Panc1 (cell line): ENCODE measurements around the gene CEP170.

ENCODE experiments used
- POLR2AphosphoS5 ChIP-seq: IDR thresholded peaks from 2 replicates; pipeline ENCODE4 v1.6.1; 2012; ENCODE audit warnings: mild to moderate bottlenecking, low read depth, low read length, moderate library complexity
- SIN3A ChIP-seq: IDR thresholded peaks from 2 replicates; pipeline ENCODE4 v1.6.1; 2012; ENCODE audit warnings: low read depth, mild to moderate bottlenecking, low read length, moderate library complexity, borderline replicate concordance; ENCODE audit not compliant: insufficient read depth
- TF ChIP-seq, protein P1 (sequence below): fragments of 450-650 bp; IDR thresholded peaks from 2 replicates; pipeline ENCODE4 v1.5.1; 2017; ENCODE audit warnings: mild to moderate bottlenecking

DNA sequence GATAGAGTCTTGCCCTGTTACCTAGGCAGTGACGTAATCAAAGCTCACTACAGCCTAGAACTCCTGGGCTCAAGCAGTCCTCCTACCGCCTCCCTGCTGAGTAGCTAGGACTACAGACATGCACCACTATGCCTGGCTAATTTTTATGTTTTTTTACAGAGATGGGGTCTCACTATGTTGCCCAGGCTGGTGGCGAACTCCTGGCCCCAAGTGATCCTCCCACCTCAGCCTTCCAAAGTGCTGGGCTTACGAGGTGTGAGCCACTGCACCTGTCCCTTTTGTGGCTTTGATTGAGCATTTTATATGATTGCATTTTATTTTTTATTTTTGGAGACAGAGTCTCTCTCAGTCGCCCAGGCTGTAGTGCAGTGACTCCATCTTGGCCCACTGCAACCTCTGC, 26.6 kb upstream of the CEP170 start:
- TF ChIP-seq, protein P1, sequence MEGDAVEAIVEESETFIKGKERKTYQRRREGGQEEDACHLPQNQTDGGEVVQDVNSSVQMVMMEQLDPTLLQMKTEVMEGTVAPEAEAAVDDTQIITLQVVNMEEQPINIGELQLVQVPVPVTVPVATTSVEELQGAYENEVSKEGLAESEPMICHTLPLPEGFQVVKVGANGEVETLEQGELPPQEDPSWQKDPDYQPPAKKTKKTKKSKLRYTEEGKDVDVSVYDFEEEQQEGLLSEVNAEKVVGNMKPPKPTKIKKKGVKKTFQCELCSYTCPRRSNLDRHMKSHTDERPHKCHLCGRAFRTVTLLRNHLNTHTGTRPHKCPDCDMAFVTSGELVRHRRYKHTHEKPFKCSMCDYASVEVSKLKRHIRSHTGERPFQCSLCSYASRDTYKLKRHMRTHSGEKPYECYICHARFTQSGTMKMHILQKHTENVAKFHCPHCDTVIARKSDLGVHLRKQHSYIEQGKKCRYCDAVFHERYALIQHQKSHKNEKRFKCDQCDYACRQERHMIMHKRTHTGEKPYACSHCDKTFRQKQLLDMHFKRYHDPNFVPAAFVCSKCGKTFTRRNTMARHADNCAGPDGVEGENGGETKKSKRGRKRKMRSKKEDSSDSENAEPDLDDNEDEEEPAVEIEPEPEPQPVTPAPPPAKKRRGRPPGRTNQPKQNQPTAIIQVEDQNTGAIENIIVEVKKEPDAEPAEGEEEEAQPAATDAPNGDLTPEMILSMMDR: no peak
- no peak for TF ChIP-seq SIN3A
- no peak for TF ChIP-seq POLR2AphosphoS5
